ENCODE measurements around the gene EMP2.

The EMP2 gene

DNA sequence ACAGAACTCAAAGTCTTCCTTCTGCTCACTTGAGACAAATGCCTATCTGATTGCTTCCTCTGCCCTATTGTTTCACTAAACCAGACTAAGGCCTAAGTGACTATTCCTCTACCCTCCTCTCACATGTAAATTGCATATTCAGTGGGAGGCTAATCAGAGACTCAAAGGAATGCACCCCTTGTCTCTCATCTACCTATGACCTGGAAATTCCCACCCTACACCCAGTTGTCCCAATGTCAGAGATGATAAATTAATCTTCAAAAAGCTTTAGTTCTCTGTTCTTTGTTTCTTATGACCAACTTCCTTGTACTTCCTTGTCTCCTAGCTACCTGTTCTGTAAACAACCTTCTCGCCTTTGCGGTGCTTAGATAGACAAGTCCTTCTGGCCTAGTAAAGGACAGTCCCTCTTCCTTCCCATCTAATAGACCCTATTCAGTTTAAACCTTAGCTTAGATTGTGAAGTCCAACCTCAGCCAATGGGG is 76.0 kb downstream of the EMP2 start:
- Histone ChIP-seq H4K20me1 (ENCODE audit: insufficient read depth, low read length) (no peaks in the 10 kb centered on the region), H3K9me3 (ENCODE audit: insufficient read depth, low read length) (no peaks in the 10 kb centered on the region), H3K4me3 (ENCODE audit: low read length) (no peak overlapping the region), H3K9ac (ENCODE audit: low read length) (no peak overlapping the region), H2AFZ (ENCODE audit: low read depth, low read length) (no peak overlapping the region), H3K36me3 (replicated peaks; ENCODE audit: low read depth, low read length) (no peaks in the 10 kb centered on the region), H3K4me2 (ENCODE audit: low read length) (no peak overlapping the region), H3K4me1 (ENCODE audit: low read length) (peaks cover 2% of the 10 kb centered on the region; the same call in 1 of the 2 replicates), H3K27me3 (ENCODE audit: low read depth, low read length) (peaks cover 6% of the 10 kb centered on the region; the same call in 1 of the 2 replicates), H3K27ac (ENCODE audit: low read length) (no peak overlapping the region), H3K79me2 (ENCODE audit: low read length) (no peaks in the 10 kb centered on the region)
- TF ChIP-seq, protein P1, sequence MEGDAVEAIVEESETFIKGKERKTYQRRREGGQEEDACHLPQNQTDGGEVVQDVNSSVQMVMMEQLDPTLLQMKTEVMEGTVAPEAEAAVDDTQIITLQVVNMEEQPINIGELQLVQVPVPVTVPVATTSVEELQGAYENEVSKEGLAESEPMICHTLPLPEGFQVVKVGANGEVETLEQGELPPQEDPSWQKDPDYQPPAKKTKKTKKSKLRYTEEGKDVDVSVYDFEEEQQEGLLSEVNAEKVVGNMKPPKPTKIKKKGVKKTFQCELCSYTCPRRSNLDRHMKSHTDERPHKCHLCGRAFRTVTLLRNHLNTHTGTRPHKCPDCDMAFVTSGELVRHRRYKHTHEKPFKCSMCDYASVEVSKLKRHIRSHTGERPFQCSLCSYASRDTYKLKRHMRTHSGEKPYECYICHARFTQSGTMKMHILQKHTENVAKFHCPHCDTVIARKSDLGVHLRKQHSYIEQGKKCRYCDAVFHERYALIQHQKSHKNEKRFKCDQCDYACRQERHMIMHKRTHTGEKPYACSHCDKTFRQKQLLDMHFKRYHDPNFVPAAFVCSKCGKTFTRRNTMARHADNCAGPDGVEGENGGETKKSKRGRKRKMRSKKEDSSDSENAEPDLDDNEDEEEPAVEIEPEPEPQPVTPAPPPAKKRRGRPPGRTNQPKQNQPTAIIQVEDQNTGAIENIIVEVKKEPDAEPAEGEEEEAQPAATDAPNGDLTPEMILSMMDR (IDR thresholded peaks at IDR 0.05; ENCODE audit: low read depth, low read length): no peak
- TF ChIP-seq EZH2phosphoT487 (IDR thresholded peaks at IDR 0.05; ENCODE audit: low read depth): no peak

DNA sequence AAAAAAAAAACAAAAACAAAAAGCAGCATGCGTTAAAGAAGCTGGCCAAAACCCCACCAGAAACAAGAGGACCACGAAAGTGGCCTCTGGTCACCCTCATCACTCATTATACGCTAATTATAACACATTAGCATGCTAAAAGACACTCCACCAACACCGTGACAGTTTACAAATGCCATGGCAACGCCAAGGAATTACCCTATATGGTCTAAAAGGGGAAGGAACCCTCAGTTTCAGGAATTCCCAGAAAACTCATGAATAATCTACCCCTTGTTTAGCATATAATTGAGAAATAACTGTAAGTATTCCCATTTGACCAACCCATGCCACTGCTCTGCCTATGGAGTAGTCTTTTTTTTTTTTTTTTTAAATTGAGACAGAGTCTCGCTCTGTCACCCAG is 77.6 kb downstream of the EMP2 start:
- no peaks in the 10 kb centered on the region for H3K4me1 ChIP-seq (ENCODE audit: low read length)
- no peaks in the 10 kb centered on the region for H3K9me3 ChIP-seq (ENCODE audit: insufficient read depth, low read length)
- H3K4me3 ChIP-seq (ENCODE audit: low read length): no peak overlapping the region
- H3K79me2 ChIP-seq (ENCODE audit: low read length): no peaks in the 10 kb centered on the region
- H3K9ac ChIP-seq (ENCODE audit: low read length): no peak overlapping the region
- no peak overlapping the region for H2AFZ ChIP-seq (ENCODE audit: low read depth, low read length)
- H3K36me3 ChIP-seq (replicated peaks; ENCODE audit: low read depth, low read length): no peaks in the 10 kb centered on the region
- H3K4me2 ChIP-seq (ENCODE audit: low read length): no peak overlapping the region
- no peaks in the 10 kb centered on the region for H4K20me1 ChIP-seq (ENCODE audit: insufficient read depth, low read length)
- TF ChIP-seq, protein P1 (IDR thresholded peaks at IDR 0.05; ENCODE audit: low read depth, low read length): no peak
- no peak for TF ChIP-seq EZH2phosphoT487 (IDR thresholded peaks at IDR 0.05; ENCODE audit: low read depth)
- peaks cover 5% of the 10 kb centered on the region; the same call in 1 of the 2 replicates for H3K27me3 ChIP-seq (ENCODE audit: low read depth, low read length)
- no peak overlapping the region for H3K27ac ChIP-seq (ENCODE audit: low read length)

- H3K4me3 ChIP-seq (ENCODE audit: low read length): no peak overlapping the region
- no peak for TF ChIP-seq EZH2phosphoT487 (IDR thresholded peaks at IDR 0.05; ENCODE audit: low read depth)
- TF ChIP-seq, protein P1 (IDR thresholded peaks at IDR 0.05; ENCODE audit: low read depth, low read length): no peak; the same call in 1 of the 2 replicates
- H3K9me3 ChIP-seq (ENCODE audit: insufficient read depth, low read length): no peaks in the 10 kb centered on the region
- no peak overlapping the region for H2AFZ ChIP-seq (ENCODE audit: low read depth, low read length)
- no peaks in the 10 kb centered on the region for H3K79me2 ChIP-seq (ENCODE audit: low read length)
- H3K9ac ChIP-seq (ENCODE audit: low read length): no peak overlapping the region
- H3K4me1 ChIP-seq (ENCODE audit: low read length): no peaks in the 10 kb centered on the region
- H3K4me2 ChIP-seq (ENCODE audit: low read length): no peak overlapping the region
- H3K27me3 ChIP-seq (ENCODE audit: low read depth, low read length): no peaks in the 10 kb centered on the region
- H3K27ac ChIP-seq (ENCODE audit: low read length): no peak overlapping the region
- no peaks in the 10 kb centered on the region for H3K36me3 ChIP-seq (replicated peaks; ENCODE audit: low read depth, low read length)
- no peaks in the 10 kb centered on the region for H4K20me1 ChIP-seq (ENCODE audit: insufficient read depth, low read length)
Measured at GRCh38 chr16:10501016-10501607, 79.3 kb downstream of the EMP2 start.

DNA sequence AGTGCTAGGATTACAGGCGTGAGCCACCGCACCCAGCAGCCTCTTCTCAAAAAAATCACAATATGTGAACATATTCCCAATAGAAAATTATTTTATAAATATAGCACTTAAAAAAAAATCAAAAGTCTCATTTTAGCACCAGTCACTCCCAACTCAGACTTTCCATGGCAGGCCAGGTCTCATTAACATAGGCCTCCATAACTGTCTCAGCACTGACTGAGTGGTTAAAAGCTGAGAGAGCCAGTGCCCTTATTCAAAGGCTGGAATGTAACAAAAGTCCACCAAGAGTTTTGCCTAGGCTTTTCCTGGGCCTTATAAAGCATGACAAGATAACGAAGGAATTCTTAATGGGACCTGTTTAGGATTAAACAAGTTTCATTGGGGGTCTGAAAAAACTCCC is 79.8 kb downstream of the EMP2 start:
- H3K9ac ChIP-seq (ENCODE audit: low read length): no peak overlapping the region
- H3K36me3 ChIP-seq (replicated peaks; ENCODE audit: low read depth, low read length): no peaks in the 10 kb centered on the region
- H3K79me2 ChIP-seq (ENCODE audit: low read length): no peaks in the 10 kb centered on the region
- no peaks in the 10 kb centered on the region for H3K9me3 ChIP-seq (ENCODE audit: insufficient read depth, low read length)
- TF ChIP-seq EZH2phosphoT487 (IDR thresholded peaks at IDR 0.05; ENCODE audit: low read depth): no peak
- TF ChIP-seq, protein P1 (IDR thresholded peaks at IDR 0.05; ENCODE audit: low read depth, low read length): no peak
- H3K27ac ChIP-seq (ENCODE audit: low read length): no peak overlapping the region
- H3K4me2 ChIP-seq (ENCODE audit: low read length): no peak overlapping the region
- H4K20me1 ChIP-seq (ENCODE audit: insufficient read depth, low read length): no peaks in the 10 kb centered on the region
- no peak overlapping the region for H3K4me3 ChIP-seq (ENCODE audit: low read length)
- H2AFZ ChIP-seq (ENCODE audit: low read depth, low read length): no peak overlapping the region
- H3K4me1 ChIP-seq (ENCODE audit: low read length): no peaks in the 10 kb centered on the region
- H3K27me3 ChIP-seq (ENCODE audit: low read depth, low read length): no peaks in the 10 kb centered on the region

All from OCI-LY3 (cell line).